Thoracic aorta (tissue), 2 donors: ENCODE measurements around the gene CPXM2. TPM values are rescaled to one million over a fixed set of nuclear protein-coding genes. Genes with fewer than 3 reads are reported as not detected.

Source experiments
- ATAC-seq: fragments of 150-250 bp; one replicate; pipeline ENCODE4 v1.8.0; 2017; ENCODE audit warnings: low read depth; ENCODE audit not compliant: insufficient number of reproducible peaks, low FRiP score
- DNase-seq: peaks from one replicate; pipeline ENCODE4 v3.0.0-alpha.2; 2020; ENCODE audit warnings: low spot score
- H3K27ac ChIP-seq, 2 donors: fragments of 200-600 bp; sonication (generic); 1 replicate in 1 of 2; 2 replicates in 1 of 2; pipeline ENCODE4 v1.5.1; 2016; ENCODE audit warnings: mild to moderate bottlenecking in 2 of 2, moderate library complexity in 2 of 2
- H3K27me3 ChIP-seq: fragments of 200-600 bp; sonication (generic); replicated peaks from 2 replicates; pipeline ENCODE4 v1.6.0; 2016; ENCODE audit warnings: mild to moderate bottlenecking; ENCODE audit not compliant: insufficient read depth
- H3K36me3 ChIP-seq: fragments of 200-600 bp; sonication (generic); one replicate; pipeline ENCODE4 v1.5.1; 2016
- H3K4me1 ChIP-seq, 2 donors: fragments of 200-600 bp; sonication (generic); 1 replicate in 1 of 2; 2 replicates in 1 of 2; pipeline versions ENCODE4 v1.5.1 to v1.6.0; 2016; ENCODE audit warnings: low read depth in 2 of 2, mild to moderate bottlenecking in 1 of 2; ENCODE audit not compliant: control insufficient read depth in 1 of 2
- H3K4me3 ChIP-seq: fragments of 200-600 bp; sonication (generic); 2 replicates; pipeline ENCODE4 v1.5.1; 2016; ENCODE audit warnings: mild to moderate bottlenecking
- H3K9me3 ChIP-seq: fragments of 200-600 bp; sonication (generic); 2 replicates; pipeline ENCODE4 v1.5.1; 2016
- CTCF ChIP-seq: fragments of 200-600 bp; sonication (generic); IDR thresholded peaks from one replicate; pipeline ENCODE4 v1.5.1; 2019; ENCODE audit warnings: antibody characterized with exemption
- total RNA-seq, 2 donors: library from RNA; depleted of rRNA; stranded (reverse); fragments of >200 nt; gene quantifications; one replicate each; pipeline versions ENCODE4 v1.1.0 to v1.2.3, GENCODE V29; 2016

The CPXM2 gene
- total RNA-seq, 2 donors from 2014 or later, result 275 to 348 TPM

DNA sequence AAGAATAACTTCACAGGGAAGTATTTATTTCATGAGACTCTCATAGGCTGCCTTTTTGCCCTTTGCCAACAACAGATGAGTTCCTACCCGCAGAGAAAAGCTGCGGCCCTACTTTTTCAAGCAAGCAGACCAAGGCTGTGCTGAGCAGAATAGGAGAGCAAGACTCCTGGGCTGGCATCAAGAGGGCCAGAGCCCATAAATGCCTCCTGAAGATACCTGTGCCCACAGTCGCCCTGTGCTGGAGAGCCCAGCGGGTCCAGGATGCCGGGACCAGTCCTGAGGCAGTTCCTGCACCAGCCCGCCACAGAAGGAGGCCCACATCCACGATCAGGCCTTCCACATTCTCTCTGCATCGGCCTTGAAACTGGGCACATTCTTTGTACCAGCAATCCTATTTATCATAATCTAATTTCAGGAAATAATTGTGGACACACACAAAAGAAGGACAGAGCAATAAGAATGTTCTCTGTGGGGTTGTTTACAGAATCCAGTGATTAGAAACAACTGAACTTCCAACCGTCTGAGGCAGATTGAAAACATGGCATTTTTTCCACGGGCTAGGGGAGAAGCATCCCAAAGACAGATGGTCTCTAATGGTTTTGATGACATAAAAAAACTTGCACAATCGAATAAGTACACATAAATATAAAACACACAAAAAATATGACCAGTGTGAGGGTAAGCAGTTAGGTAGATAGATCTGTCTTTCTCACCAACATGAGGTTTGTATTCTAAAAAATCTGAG, 95.6 kb downstream of the CPXM2 start:
- Histone ChIP-seq H3K27me3 (no peaks in the 10 kb centered on the region), H3K4me1 (peaks cover 9 to 20% of the 10 kb centered on the region in 2 donors), H3K9me3 (no peaks in the 10 kb centered on the region), H3K27ac (no peak overlapping the region), H3K36me3 (peaks cover 35% of the 10 kb centered on the region), H3K4me3 (no peak overlapping the region)
- no peak for ATAC-seq
- no peak for DNase-seq
- TF ChIP-seq CTCF, result no peak

DNA sequence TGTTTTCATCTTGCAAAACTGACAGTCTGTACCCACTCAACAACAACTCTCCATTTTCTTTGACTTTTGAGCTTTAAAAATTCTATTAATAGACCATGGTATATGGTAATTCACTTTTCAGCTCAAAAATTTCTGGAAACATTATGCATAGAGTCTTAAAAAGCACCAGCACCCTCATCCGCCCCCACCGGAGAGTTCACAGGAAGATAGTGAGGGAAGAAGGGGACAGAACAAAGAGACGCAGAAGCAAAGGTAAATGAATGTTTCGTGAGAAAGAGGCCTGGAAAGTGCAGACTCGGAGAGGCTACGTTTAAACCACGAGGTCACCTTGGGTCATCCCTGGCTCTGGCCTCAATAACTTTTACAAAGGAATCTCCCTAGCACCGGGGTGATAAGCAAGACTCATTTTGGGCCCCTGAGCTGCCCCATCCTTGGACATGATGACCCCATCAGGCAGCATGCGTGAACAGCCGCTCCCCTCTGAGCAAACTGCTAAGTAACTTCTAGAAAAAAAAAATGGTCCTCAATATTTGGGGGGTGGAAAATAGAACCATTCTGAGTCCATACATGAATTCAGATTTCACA, 96.3 kb downstream of the CPXM2 start:
- H3K4me1 ChIP-seq, result peaks cover 6 to 14% of the 10 kb centered on the region in 2 donors
- DNase-seq (no peak), ATAC-seq (no peak)
- H3K9me3 ChIP-seq, result no peaks in the 10 kb centered on the region
- H3K36me3 ChIP-seq, result peaks cover 39% of the 10 kb centered on the region
- no peak overlapping the region for H3K4me3 ChIP-seq
- H3K27me3 ChIP-seq, result no peaks in the 10 kb centered on the region
- no peak overlapping the region for H3K27ac ChIP-seq
- TF ChIP-seq CTCF, result no peak

DNA sequence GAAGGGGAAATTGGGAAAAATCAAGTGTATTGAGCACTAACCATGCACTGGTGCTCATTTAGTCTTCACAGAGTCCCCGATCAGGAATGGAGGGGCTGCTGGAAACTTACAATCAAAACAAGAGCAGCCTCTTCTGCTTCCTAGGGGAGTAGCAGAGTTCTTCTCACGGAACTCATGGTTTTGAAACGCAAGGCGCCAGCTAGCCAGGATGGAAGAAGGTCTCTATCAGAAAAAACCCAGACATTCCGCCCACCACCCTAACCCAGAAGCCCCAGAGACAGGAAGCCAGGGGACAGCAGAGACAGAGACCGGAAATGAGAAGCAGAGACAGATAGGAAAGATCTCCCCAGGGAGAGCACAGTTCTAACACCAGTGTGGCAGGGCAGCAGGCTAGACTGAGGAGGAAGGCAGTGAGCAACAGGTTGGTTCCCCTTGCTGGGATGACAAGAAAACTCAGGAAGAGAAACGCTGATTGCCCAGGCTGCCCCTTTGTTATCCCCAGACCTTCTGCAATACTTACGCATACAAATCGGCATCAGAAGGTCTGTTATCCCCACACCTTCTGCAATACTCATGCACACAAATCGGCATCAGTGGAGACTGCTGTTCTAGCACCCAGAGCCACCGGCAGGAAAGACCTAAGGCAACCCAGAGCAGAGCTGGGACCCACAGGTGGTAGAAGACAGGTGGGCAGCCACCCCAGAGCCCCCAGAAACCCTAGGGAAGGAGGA, 99.2 kb downstream of the CPXM2 start:
- DNase-seq (no peak), ATAC-seq (no peak)
- Histone ChIP-seq H3K27ac (no peak overlapping the region), H3K4me1 (no peaks in the 10 kb centered on the region), H3K27me3 (no peaks in the 10 kb centered on the region), H3K9me3 (no peaks in the 10 kb centered on the region), H3K36me3 (peaks cover 39% of the 10 kb centered on the region), H3K4me3 (no peak overlapping the region)
- no peak for TF ChIP-seq CTCF

DNA sequence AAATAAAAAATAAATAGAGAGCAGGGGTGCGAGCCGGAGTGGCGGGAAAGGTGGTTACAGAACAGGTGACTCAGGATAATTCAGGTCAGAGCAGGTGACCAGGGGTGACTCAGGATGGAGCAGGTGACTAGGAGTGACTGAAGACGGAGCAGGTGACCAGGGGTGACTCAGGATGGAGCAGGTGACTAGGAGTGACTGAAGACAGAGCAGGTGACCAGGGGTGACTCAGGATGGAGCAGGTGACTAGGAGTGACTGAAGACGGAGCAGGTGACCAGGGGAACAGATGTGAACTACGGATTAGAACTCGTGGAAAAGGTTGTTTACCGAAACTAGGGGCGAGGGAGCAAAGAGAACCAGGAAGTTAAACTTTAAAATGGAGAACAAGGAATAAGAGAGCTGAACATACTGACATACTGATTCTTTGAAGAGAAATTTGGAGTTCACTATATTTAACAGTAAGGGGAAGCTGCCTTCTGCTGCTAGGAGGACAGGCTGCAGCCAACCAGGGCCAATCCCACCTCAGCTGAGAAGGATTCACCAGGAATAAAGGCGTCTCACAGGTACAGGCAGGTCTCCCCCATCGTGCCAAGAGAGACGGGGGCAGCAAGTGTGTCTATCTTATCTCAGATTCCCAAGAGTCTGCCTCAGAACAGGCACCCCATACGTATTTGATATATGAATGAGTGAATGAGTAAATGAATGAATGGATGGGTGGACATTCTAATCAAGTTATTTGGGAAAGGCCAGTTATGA, 101.3 kb downstream of the CPXM2 start:
- peaks cover 38% of the 10 kb centered on the region for H3K36me3 ChIP-seq
- no peak overlapping the region for H3K4me3 ChIP-seq
- ATAC-seq, result no peak
- no peaks in the 10 kb centered on the region for H3K27me3 ChIP-seq
- H3K4me1 ChIP-seq, result no peaks in the 10 kb centered on the region
- H3K9me3 ChIP-seq, result no peaks in the 10 kb centered on the region
- no peak for DNase-seq
- no peak for TF ChIP-seq CTCF
- H3K27ac ChIP-seq, result no peak overlapping the region

DNA sequence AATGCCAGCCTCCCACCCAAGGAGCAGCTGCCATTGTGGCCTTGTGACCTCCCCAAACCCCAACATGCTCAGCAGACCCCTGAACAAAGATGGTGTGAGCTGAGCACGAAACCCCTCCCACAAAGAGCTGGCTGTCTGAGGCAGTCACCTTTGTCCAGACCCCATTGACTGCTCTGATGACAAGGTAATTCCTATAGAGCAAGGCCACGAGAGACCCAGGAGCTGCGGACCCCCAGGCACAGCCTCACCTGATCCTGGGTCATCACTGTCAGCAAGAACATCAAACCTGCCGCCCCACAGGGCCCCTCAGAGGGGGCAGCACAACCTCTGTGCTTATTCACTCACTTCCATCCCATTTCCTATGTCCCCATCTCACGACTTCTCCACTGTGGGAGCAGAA, 102.6 kb downstream of the CPXM2 start:
- no peak overlapping the region for H3K4me3 ChIP-seq
- DNase-seq, result no peak

More for the DNA sequence above, 102.6 kb downstream of the CPXM2 start:
- Histone ChIP-seq H3K27ac (no peak overlapping the region), H3K4me1 (no peaks in the 10 kb centered on the region), H3K36me3 (peaks cover 35% of the 10 kb centered on the region), H3K9me3 (no peaks in the 10 kb centered on the region), H3K27me3 (no peaks in the 10 kb centered on the region)
- no peak for TF ChIP-seq CTCF
- ATAC-seq, result no peak
